CD14-positive monocyte (primary cell): ENCODE measurements around the gene GPER1. TPM values are rescaled to one million over a fixed set of nuclear protein-coding genes. Genes with fewer than 3 reads are reported as not detected.

Experiments
- DNase-seq, 3 donors: peaks; one replicate each; pipeline ENCODE4 v3.0.0-alpha.2; 2011 to 2022
- H2AFZ ChIP-seq: 2 replicates; pipeline ENCODE4 v1.6.0; 2012; ENCODE audit warnings: mild to moderate bottlenecking, low read depth, low read length, inconsistent platforms; ENCODE audit not compliant: insufficient read depth, poor library complexity, severe bottlenecking
- H3K27ac ChIP-seq, 2 donors: 1 replicate in 1 of 2; 2 replicates in 1 of 2; pipeline ENCODE4 v1.5.1; 2012 to 2013; ENCODE audit warnings: low read length in 2 of 2, control low read depth in 1 of 2, inconsistent platforms in 1 of 2, low read depth in 1 of 2, mild to moderate bottlenecking in 1 of 2
- H3K27me3 ChIP-seq, 2 donors: one replicate each; pipeline versions ENCODE4 v1.6.0 to v1.6.1; 2011 to 2013; ENCODE audit warnings: low read length in 2 of 2; ENCODE audit not compliant: control insufficient read depth in 2 of 2, insufficient read depth in 2 of 2
- H3K36me3 ChIP-seq, 2 donors: replicated peaks in 1 of 2; 1 replicate in 1 of 2; 2 replicates in 1 of 2; pipeline versions ENCODE4 v1.5.1 to v1.6.1; 2012 to 2013; ENCODE audit warnings: low read length in 2 of 2, control low read depth in 1 of 2, inconsistent platforms in 1 of 2, mild to moderate bottlenecking in 1 of 2; ENCODE audit not compliant: insufficient read depth in 2 of 2, control insufficient read depth in 1 of 2
- H3K4me1 ChIP-seq, 2 donors: 1 replicate in 1 of 2; 2 replicates in 1 of 2; pipeline versions ENCODE4 v1.5.1 to v1.6.1; 2012 to 2013; ENCODE audit warnings: low read length in 2 of 2, control low read depth in 1 of 2, inconsistent platforms in 1 of 2, mild to moderate bottlenecking in 1 of 2, moderate library complexity in 1 of 2; ENCODE audit not compliant: insufficient read depth in 2 of 2, control insufficient read depth in 1 of 2
- H3K4me2 ChIP-seq: replicated peaks from 2 replicates; pipeline ENCODE3; 2012; ENCODE audit warnings: low read length, moderate library complexity, mild to moderate bottlenecking; ENCODE audit not compliant: poor library complexity, severe bottlenecking; ENCODE audit errors: extremely low read depth
- H3K4me3 ChIP-seq, 3 experiments: fragments of 200-600 bp in 1 of 3; sonication (generic) in 1 of 3; replicated peaks in 1 of 3; 1 replicate in 2 of 3; 2 replicates in 1 of 3; pipeline ENCODE4 v1.5.1; 2011 to 2013; ENCODE audit warnings: low read length in 3 of 3, mild to moderate bottlenecking in 3 of 3, control low read depth in 2 of 3, low read depth in 2 of 3, inconsistent platforms in 1 of 3, moderate library complexity in 1 of 3
- H3K79me2 ChIP-seq: 2 replicates; pipeline ENCODE4 v1.6.0; 2012; ENCODE audit warnings: mild to moderate bottlenecking, control low read depth, inconsistent platforms, low read length, moderate library complexity; ENCODE audit not compliant: insufficient read depth
- H3K9ac ChIP-seq: 2 replicates; pipeline ENCODE4 v1.6.0; 2017; ENCODE audit warnings: low read length, mild to moderate bottlenecking; ENCODE audit not compliant: insufficient read depth, poor library complexity, severe bottlenecking
- H3K9me3 ChIP-seq, 2 donors: replicated peaks in 1 of 2; 1 replicate in 1 of 2; 2 replicates in 1 of 2; pipeline versions ENCODE4 v1.5.1 to v1.6.1; 2012 to 2013; ENCODE audit warnings: low read length in 2 of 2, control low read depth in 1 of 2; ENCODE audit not compliant: control insufficient read depth in 1 of 2, insufficient read depth in 1 of 2
- H4K20me1 ChIP-seq: 2 replicates; pipeline ENCODE4 v1.6.0; 2012; ENCODE audit warnings: mild to moderate bottlenecking, low read length, control low read depth, moderate library complexity; ENCODE audit not compliant: insufficient read depth
- H3K27ac Mint-ChIP-seq, 7 donors: one replicate each; pipeline ENCODE4 v1.8.0; 2020; ENCODE audit warnings: mild to moderate bottlenecking in 7 of 7, mixed read lengths in 7 of 7, moderate library complexity in 6 of 7, inconsistent platforms in 2 of 7
- H3K27me3 Mint-ChIP-seq, 3 donors: one replicate each; pipeline ENCODE4 v1.8.0; 2021 to 2022; ENCODE audit warnings: low read depth in 3 of 3, mild to moderate bottlenecking in 3 of 3, mixed read lengths in 3 of 3, moderate library complexity in 3 of 3, inconsistent platforms in 1 of 3
- H3K36me3 Mint-ChIP-seq, 2 donors: one replicate each; pipeline ENCODE4 v1.8.0; 2020; ENCODE audit warnings: mixed read lengths in 2 of 2, inconsistent platforms in 1 of 2, mild to moderate bottlenecking in 1 of 2
- H3K4me1 Mint-ChIP-seq: one replicate; pipeline ENCODE4 v1.8.0; 2020; ENCODE audit warnings: mild to moderate bottlenecking, mixed read lengths
- H3K4me3 Mint-ChIP-seq, 2 donors: one replicate each; pipeline ENCODE4 v1.8.0; 2020; ENCODE audit warnings: mild to moderate bottlenecking in 2 of 2, mixed read lengths in 2 of 2, moderate library complexity in 1 of 2
- H3K9me3 Mint-ChIP-seq, 7 donors: one replicate each; pipeline ENCODE4 v1.8.0; 2020 to 2022; ENCODE audit warnings: mixed read lengths in 7 of 7, mild to moderate bottlenecking in 6 of 7, moderate library complexity in 6 of 7, inconsistent platforms in 2 of 7
- WGBS: methylation state at CpG from one replicate; pipeline ENCODE4 v1.1.5; 2013; ENCODE audit warnings: missing lambda C conversion rate; ENCODE audit not compliant: insufficient coverage; 5-methylcytosine and 5-hydroxymethylcytosine counted together
- intact Hi-C, 2 donors: fragments of 100-400 bp; cut with micrococcal nuclease; formaldehyde crosslinking; loops; one replicate each; pipeline versions ENCODE4 v1.15.0 to v1.15.1; 2023
- polyA plus RNA-seq, 3 donors: library from polyadenylated mRNA; depleted of rRNA in 1 of 3; unstranded in 2 of 3; stranded (reverse) in 1 of 3; fragments of 300-500 nt in 2 of 3; fragments of >200 nt in 1 of 3; fragmentation: Illumina TruSeq in 2 of 3; gene quantifications; 1 replicate in 2 of 3; 2 replicates in 1 of 3; pipeline ENCODE4 v1.2.3, GENCODE V29; 2012 to 2021
- TF ChIP-seq, protein P1 (sequence below): fragments of 200-600 bp; IDR thresholded peaks from one replicate; pipeline ENCODE4 v1.8.0; 2022; ENCODE audit warnings: antibody characterized with exemption, mild to moderate bottlenecking

GPER1 gene
- polyA plus RNA-seq, 3 donors: 0.35 to 10.0 (median 4.1) TPM

DNA sequence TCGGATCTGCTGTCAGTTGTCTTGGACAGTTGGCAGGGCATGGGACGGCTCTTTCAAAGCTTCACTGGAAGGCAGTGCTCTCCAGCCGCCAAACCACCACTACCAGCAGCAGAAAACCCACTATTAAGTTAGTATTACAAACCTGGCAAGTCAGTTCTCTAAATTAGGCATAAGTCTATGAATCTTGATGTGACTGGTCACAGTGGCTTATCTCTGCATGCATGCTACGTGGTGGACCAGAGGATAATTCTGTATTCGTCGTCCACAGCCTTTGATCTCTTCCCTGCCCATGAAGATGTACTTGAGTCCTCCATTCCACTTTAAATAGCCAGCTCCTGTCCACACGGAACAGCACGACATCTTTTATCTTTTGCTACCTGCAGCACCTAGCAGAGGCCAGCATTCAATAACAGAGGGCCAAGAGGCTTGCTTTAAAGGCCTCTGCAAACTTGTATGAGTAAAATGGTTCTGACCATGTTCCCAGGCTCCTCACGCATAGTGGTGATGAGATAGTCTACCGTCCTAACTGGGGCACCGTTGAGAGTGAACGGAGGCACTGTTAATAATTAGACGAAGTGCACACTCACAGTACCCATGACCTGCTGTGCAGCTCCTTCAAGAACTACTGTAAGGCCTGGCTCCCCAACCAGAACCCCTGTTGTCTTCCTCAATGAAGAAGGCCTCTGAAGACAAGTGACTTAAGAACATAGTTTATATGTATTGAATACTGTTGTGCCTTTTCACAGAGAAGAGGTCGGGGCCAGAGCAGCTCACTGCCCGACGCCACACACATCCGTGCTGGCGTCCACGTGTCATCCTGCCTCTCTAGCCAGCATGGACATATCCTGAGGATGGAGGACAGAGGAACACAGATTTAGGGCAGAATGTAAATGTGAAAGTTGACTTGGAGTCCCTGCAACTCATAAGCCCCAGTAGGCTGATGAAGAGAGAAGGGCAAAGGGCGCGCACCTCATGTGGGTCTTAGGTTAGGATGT lies 42.5 kb upstream of the GPER1 start:
- 89% methylated on average over 14 of the region's 21 CpGs for WGBS
- intact Hi-C loops: loop anchor here (2.0 to 5.0 kb wide), 2 partner anchors 17 to 117 kb away; partner anchors contain the start of gene ZFAND2A (in 1 of the 2)
- peak overlapping the region; percentile 75 to 80 for H3K4me3 Mint-ChIP-seq
- Histone ChIP-seq H3K4me2 (peak overlapping the region; percentile 79), H3K9me3 (no peaks in the 10 kb centered on the region), H3K4me1 (peaks cover 25 to 47% of the 10 kb centered on the region in 2 donors), H3K9ac (peak overlapping the region; percentile 65), H2AFZ (peak overlapping the region; percentile 91), H3K4me3 (peak overlapping the region in 2 of 3 experiments; percentile 39 to 84), H3K79me2 (no peaks in the 10 kb centered on the region), H3K27me3 (peaks cover 0 to 24% of the 10 kb centered on the region in 2 donors), H3K36me3 (no peaks in the 10 kb centered on the region), H3K27ac (no peak overlapping the region), H4K20me1 (no peaks in the 10 kb centered on the region)
- peaks cover 0 to 3% (median 0%) of the 10 kb centered on the region in 7 donors for H3K9me3 Mint-ChIP-seq
- H3K27ac Mint-ChIP-seq: peak overlapping the region in 3 of 7 donors; percentile 43 to 70 (median 61)
- peaks cover 32% of the 10 kb centered on the region for H3K4me1 Mint-ChIP-seq
- peaks cover 21 to 22% (median 21%) of the 10 kb centered on the region in 3 donors for H3K27me3 Mint-ChIP-seq
- TF ChIP-seq, protein P1, sequence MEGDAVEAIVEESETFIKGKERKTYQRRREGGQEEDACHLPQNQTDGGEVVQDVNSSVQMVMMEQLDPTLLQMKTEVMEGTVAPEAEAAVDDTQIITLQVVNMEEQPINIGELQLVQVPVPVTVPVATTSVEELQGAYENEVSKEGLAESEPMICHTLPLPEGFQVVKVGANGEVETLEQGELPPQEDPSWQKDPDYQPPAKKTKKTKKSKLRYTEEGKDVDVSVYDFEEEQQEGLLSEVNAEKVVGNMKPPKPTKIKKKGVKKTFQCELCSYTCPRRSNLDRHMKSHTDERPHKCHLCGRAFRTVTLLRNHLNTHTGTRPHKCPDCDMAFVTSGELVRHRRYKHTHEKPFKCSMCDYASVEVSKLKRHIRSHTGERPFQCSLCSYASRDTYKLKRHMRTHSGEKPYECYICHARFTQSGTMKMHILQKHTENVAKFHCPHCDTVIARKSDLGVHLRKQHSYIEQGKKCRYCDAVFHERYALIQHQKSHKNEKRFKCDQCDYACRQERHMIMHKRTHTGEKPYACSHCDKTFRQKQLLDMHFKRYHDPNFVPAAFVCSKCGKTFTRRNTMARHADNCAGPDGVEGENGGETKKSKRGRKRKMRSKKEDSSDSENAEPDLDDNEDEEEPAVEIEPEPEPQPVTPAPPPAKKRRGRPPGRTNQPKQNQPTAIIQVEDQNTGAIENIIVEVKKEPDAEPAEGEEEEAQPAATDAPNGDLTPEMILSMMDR: no peak
- no peak for DNase-seq
- peaks cover 0 to 10% of the 10 kb centered on the region in 2 donors for H3K36me3 Mint-ChIP-seq
